Neuronal stem cell (in vitro differentiated cells): ENCODE results near the gene SLC2A9.

Source experiments
- DNase-seq: peaks from one replicate; pipeline ENCODE4 v3.0.0-alpha.2; 2013; ENCODE audit warnings: low spot score
- H2AFZ ChIP-seq: one replicate; pipeline ENCODE4 v1.6.1; 2013; ENCODE audit warnings: mild to moderate bottlenecking, low read length, inconsistent platforms
- H2AK5ac ChIP-seq: 2 replicates; pipeline ENCODE4 v1.6.1; 2013; ENCODE audit warnings: low read depth, mild to moderate bottlenecking, inconsistent platforms, low read length, moderate library complexity, mixed read lengths
- H2BK120ac ChIP-seq: 2 replicates; pipeline ENCODE4 v1.6.1; 2013; ENCODE audit warnings: low read depth, mild to moderate bottlenecking, inconsistent platforms, low read length, moderate library complexity, mixed read lengths
- H2BK12ac ChIP-seq: one replicate; pipeline ENCODE4 v1.6.1; 2013; ENCODE audit warnings: low read length, inconsistent platforms
- H2BK15ac ChIP-seq: 2 replicates; pipeline ENCODE4 v1.6.1; 2013; ENCODE audit warnings: mild to moderate bottlenecking, low read length, inconsistent platforms, mixed read lengths
- H2BK5ac ChIP-seq: one replicate; pipeline ENCODE4 v1.6.1; 2013; ENCODE audit warnings: inconsistent platforms, mild to moderate bottlenecking, low read length, moderate library complexity
- H3K14ac ChIP-seq: one replicate; pipeline ENCODE4 v1.6.1; 2013; ENCODE audit warnings: low read length, inconsistent platforms
- H3K18ac ChIP-seq: 2 replicates; pipeline ENCODE4 v1.6.1; 2013; ENCODE audit warnings: low read length, inconsistent platforms
- H3K23ac ChIP-seq: 2 replicates; pipeline ENCODE4 v1.6.1; 2013; ENCODE audit warnings: low read depth, mild to moderate bottlenecking, mixed read lengths, low read length, inconsistent platforms; ENCODE audit not compliant: poor library complexity
- H3K27ac ChIP-seq: replicated peaks from 3 replicates; pipeline ENCODE4 v1.5.1; 2013; ENCODE audit warnings: low read length, inconsistent platforms
- H3K27me3 ChIP-seq, 3 experiments: 2 replicates each; pipeline ENCODE4 v1.6.1; 2013; ENCODE audit warnings: low read length in 3 of 3, mild to moderate bottlenecking in 2 of 3, inconsistent platforms in 1 of 3, low read depth in 1 of 3, mixed read lengths in 1 of 3, moderate library complexity in 1 of 3; ENCODE audit not compliant: control insufficient read depth in 3 of 3, insufficient read depth in 3 of 3
- H3K36me3 ChIP-seq, 2 donors: replicated peaks in 1 of 2; 2 replicates each; pipeline ENCODE4 v1.6.1; 2013; ENCODE audit warnings: low read length in 2 of 2; ENCODE audit not compliant: control insufficient read depth in 2 of 2, insufficient read depth in 2 of 2
- H3K4ac ChIP-seq: 2 replicates; pipeline ENCODE4 v1.6.1; 2013; ENCODE audit warnings: inconsistent platforms, mild to moderate bottlenecking, low read length, moderate library complexity
- H3K4me1 ChIP-seq, 2 donors: 1 replicate in 1 of 2; 2 replicates in 1 of 2; pipeline ENCODE4 v1.6.1; 2013; ENCODE audit warnings: low read length in 2 of 2, low read depth in 1 of 2; ENCODE audit not compliant: control insufficient read depth in 2 of 2, insufficient read depth in 1 of 2
- H3K4me2 ChIP-seq: one replicate; pipeline ENCODE4 v1.6.1; 2013; ENCODE audit warnings: mild to moderate bottlenecking, low read length, inconsistent platforms; ENCODE audit not compliant: insufficient read depth, poor library complexity, severe bottlenecking
- H3K4me3 ChIP-seq, 2 donors: 2 replicates each; pipeline ENCODE4 v1.5.1; 2013; ENCODE audit warnings: low read length in 2 of 2, mild to moderate bottlenecking in 2 of 2, inconsistent platforms in 1 of 2, moderate library complexity in 1 of 2
- H3K79me1 ChIP-seq: one replicate; pipeline ENCODE4 v1.6.1; 2013; ENCODE audit warnings: low read depth, mild to moderate bottlenecking, inconsistent platforms, low read length, moderate library complexity
- H3K9ac ChIP-seq: one replicate; pipeline ENCODE4 v1.6.1; 2013; ENCODE audit warnings: mild to moderate bottlenecking, low read depth, low read length, inconsistent platforms; ENCODE audit not compliant: poor library complexity
- H3K9me3 ChIP-seq, 2 donors: replicated peaks in 1 of 2; 2 replicates each; pipeline versions ENCODE3 to v1.6.1; 2013; ENCODE audit warnings: low read length in 2 of 2, mild to moderate bottlenecking in 2 of 2, inconsistent platforms in 1 of 2, low read depth in 1 of 2, mixed read lengths in 1 of 2, moderate library complexity in 1 of 2; ENCODE audit not compliant: control insufficient read depth in 2 of 2, insufficient read depth in 1 of 2
- H4K8ac ChIP-seq: one replicate; pipeline ENCODE4 v1.6.1; 2013; ENCODE audit warnings: low read depth, mild to moderate bottlenecking, inconsistent platforms, low read length, moderate library complexity
- H4K91ac ChIP-seq: one replicate; pipeline ENCODE4 v1.6.1; 2013; ENCODE audit warnings: low read length, low read depth, mild to moderate bottlenecking, inconsistent platforms; ENCODE audit not compliant: poor library complexity
- WGBS, 2 donors: extraction: QIAGEN DNeasy Blood & Tissue Kit; methylation state at CpG; one replicate each; pipeline ENCODE4 v1.1.7; 2013; ENCODE audit warnings: missing lambda C conversion rate in 2 of 2, mixed read lengths in 1 of 2; ENCODE audit not compliant: insufficient read length in 2 of 2, insufficient replicate concordance in 1 of 2; ENCODE audit errors: extremely low coverage in 2 of 2; 5-methylcytosine and 5-hydroxymethylcytosine counted together

Gene SLC2A9

GRCh38 chr4:10053635-10054453 is 32.5 kb upstream of the SLC2A9 start:
- Histone ChIP-seq H4K91ac (no peak overlapping the region), H3K4ac (no peak overlapping the region), H2BK15ac (no peak overlapping the region), H3K9ac (no peak overlapping the region), H2BK120ac (no peak overlapping the region), H2AFZ (no peak overlapping the region), H3K27me3 (no peaks in the 10 kb centered on the region), H3K4me1 (peaks cover 14 to 17% of the 10 kb centered on the region in 2 donors), H3K14ac (no peak overlapping the region), H3K4me2 (no peak overlapping the region), H2BK5ac (no peak overlapping the region), H2BK12ac (no peak overlapping the region), H2AK5ac (no peak overlapping the region), H3K4me3 (no peak overlapping the region), H3K18ac (no peak overlapping the region), H3K27ac (no peak overlapping the region), H3K23ac (no peak overlapping the region), H3K36me3 (no peaks in the 10 kb centered on the region), H3K79me1 (no peaks in the 10 kb centered on the region), H3K9me3 (no peaks in the 10 kb centered on the region), H4K8ac (no peak overlapping the region)
- no CpG with 5 or more reads among the region's 8 CpGs for WGBS, 2 donors
- no peak for DNase-seq

DNA sequence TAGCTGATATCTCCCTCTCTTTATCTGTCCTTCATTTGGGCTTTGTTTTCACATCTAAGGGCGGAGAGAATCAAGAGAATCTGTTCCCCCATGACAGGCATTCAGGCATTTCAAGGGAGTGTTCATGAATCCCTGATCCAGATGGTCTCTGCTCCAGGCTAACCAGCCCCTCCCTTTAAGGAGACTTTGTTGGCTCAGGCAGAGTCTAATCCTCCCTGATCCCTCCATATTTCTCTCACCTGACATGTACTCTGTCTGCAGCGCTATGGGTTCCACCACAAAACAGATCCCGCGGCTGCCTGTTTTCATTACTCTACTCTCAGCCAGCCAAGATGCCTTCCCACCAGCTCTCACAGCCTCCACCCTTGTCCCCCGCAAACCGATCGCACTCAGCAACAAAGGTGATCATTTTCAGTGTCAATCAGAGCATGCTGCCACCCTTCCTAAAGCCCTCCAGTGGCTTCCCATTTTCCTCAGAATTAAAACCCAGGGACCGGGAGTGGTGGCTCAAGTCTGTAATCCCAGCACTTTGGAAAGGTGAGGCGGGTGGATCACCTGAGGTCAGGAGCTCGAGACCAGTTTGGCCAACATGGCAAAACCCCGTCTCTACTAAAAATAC is 30.3 kb upstream of the SLC2A9 start:
- no CpG with 5 or more reads among the region's 11 CpGs for WGBS, 2 donors
- H3K9ac ChIP-seq = no peak overlapping the region
- no peak overlapping the region for H3K4me2 ChIP-seq
- no peak overlapping the region for H4K8ac ChIP-seq
- no peak overlapping the region for H2BK12ac ChIP-seq
- no peak overlapping the region for H2BK15ac ChIP-seq
- H3K9me3 ChIP-seq = no peaks in the 10 kb centered on the region
- no peak overlapping the region for H3K18ac ChIP-seq
- H2BK120ac ChIP-seq = no peak overlapping the region
- H2AFZ ChIP-seq = no peak overlapping the region
- no peak overlapping the region for H3K4ac ChIP-seq
- no peak overlapping the region for H3K4me3 ChIP-seq
- peaks cover 14 to 17% of the 10 kb centered on the region in 2 donors for H3K4me1 ChIP-seq
- H3K36me3 ChIP-seq = no peaks in the 10 kb centered on the region
- DNase-seq = no peak
- no peak overlapping the region for H3K14ac ChIP-seq
- H2BK5ac ChIP-seq = no peak overlapping the region
- no peak overlapping the region for H3K23ac ChIP-seq
- H3K27me3 ChIP-seq = peaks cover 0 to 3% (median 0%) of the 10 kb centered on the region in 3 experiments
- H4K91ac ChIP-seq = no peak overlapping the region
- H3K27ac ChIP-seq = no peak overlapping the region
- H3K79me1 ChIP-seq = no peaks in the 10 kb centered on the region
- H2AK5ac ChIP-seq = no peak overlapping the region

- Histone ChIP-seq H3K4ac (no peak overlapping the region), H3K9me3 (no peaks in the 10 kb centered on the region), H3K9ac (no peak overlapping the region), H2BK120ac (no peak overlapping the region), H2BK5ac (no peak overlapping the region), H4K8ac (no peak overlapping the region), H4K91ac (no peak overlapping the region), H2AFZ (no peak overlapping the region), H3K23ac (no peak overlapping the region), H2AK5ac (no peak overlapping the region), H3K27me3 (peaks cover 0 to 3% (median 0%) of the 10 kb centered on the region in 3 experiments), H3K4me2 (no peak overlapping the region), H3K27ac (no peak overlapping the region), H3K18ac (no peak overlapping the region), H3K36me3 (no peaks in the 10 kb centered on the region), H2BK15ac (no peak overlapping the region), H3K79me1 (no peaks in the 10 kb centered on the region), H3K4me3 (no peak overlapping the region), H3K14ac (no peak overlapping the region), H3K4me1 (peaks cover 14 to 17% of the 10 kb centered on the region in 2 donors), H2BK12ac (no peak overlapping the region)
- DNase-seq = no peak
- WGBS, 2 donors = no CpG with 5 or more reads among the region's 5 CpGs
Measured at GRCh38 chr4:10050721-10051120, 29.4 kb upstream of the SLC2A9 start.

GRCh38 chr4:10050261-10050661 is 29.0 kb upstream of the SLC2A9 start:
- no peaks in the 10 kb centered on the region for H3K36me3 ChIP-seq
- no peak overlapping the region for H4K8ac ChIP-seq
- no peak overlapping the region for H2BK15ac ChIP-seq
- H2BK120ac ChIP-seq = no peak overlapping the region
- peaks cover 0 to 3% (median 0%) of the 10 kb centered on the region in 3 experiments for H3K27me3 ChIP-seq
- H3K4me1 ChIP-seq = peaks cover 14 to 17% of the 10 kb centered on the region in 2 donors
- H4K91ac ChIP-seq = no peak overlapping the region
- no peak overlapping the region for H3K4me3 ChIP-seq
- no peak overlapping the region for H3K27ac ChIP-seq
- no peak overlapping the region for H2AK5ac ChIP-seq
- WGBS, 2 donors = no CpG with 5 or more reads among the region's 3 CpGs
- H3K79me1 ChIP-seq = no peaks in the 10 kb centered on the region
- no peak overlapping the region for H2BK5ac ChIP-seq
- no peak overlapping the region for H3K4me2 ChIP-seq
- H3K23ac ChIP-seq = no peak overlapping the region
- H3K9me3 ChIP-seq = no peaks in the 10 kb centered on the region
- H3K14ac ChIP-seq = no peak overlapping the region
- no peak overlapping the region for H3K18ac ChIP-seq
- H2BK12ac ChIP-seq = no peak overlapping the region
- H3K9ac ChIP-seq = no peak overlapping the region
- no peak for DNase-seq
- H3K4ac ChIP-seq = no peak overlapping the region
- H2AFZ ChIP-seq = no peak overlapping the region
